HG03066 (cell line): ENCODE results near the gene PTPN1.
"Not testable (repeated sequence)": the region's sequence is repeated elsewhere in the genome, so short reads cannot be mapped to it uniquely, and the experiment has no call there.

Source experiments
- ATAC-seq: cut with Tn5 transposase; IDR thresholded peaks from one replicate; pipeline ENCODE4 v1.9.1; 2021; ENCODE audit warnings: low read depth; ENCODE audit not compliant: unreplicated experiment

The PTPN1 gene

DNA sequence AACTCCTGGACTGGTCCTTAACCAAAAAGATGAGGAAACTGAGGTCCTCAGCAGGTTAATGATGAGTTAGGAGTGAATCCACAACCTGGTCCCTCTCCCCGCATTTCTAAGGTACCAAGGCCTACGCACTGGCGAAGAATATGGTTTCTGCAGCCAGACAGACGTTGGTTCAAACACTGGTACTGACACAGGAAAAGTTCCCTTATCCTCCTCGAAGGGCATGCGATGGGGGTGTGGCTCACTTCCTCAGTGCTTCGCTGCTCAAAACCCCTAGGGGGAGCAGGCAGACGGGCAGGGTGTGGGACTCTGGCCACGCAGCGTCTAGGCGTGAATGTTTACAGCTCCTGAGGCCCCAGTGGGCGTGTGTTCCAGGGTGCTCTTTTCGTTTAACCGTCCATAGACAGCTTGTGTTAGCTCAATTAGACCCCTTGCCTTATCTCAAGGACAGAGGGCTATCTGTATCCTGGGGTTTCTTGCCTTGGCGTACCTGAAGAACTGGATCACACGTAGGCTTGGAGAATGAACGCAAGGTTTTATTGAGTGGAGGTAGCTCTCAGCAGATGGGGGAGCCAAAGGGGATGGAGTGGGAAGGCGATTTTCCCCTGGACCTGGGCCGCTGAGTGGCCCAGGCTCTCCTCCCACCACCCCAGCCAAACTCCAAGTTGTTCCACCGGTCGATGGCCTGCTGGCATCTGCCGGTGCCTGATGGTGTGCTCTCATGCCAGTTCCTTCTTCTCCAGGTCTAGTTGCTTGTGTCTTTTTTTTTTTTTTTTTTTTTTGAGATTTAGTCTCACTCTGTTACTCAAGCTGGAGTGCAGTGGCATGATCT, 31.8 kb upstream of the PTPN1 start:
- ATAC-seq: peak; percentile 72

DNA sequence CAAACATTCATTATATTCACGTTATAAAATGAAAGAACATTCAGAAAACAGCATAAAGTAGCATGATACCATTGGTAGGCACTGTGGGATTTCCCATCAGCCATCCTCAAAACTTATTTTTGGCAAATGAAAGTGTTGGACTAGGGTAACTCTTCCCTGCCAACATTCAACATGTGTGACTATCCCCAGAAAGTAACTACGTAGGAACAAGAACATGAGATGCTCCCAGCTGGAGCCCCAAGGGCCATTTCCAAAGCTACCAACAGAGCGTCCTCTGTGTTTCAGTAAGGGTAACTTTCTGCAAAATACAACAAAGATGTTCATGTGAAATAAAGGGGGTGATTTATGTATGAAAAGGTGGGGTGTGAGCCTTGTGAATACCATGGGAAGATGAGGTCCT, 28.4 kb upstream of the PTPN1 start:
- ATAC-seq: no peak

- ATAC-seq: no peak
Observed at GRCh38 chr20:50482396-50482981, 27.7 kb upstream of the PTPN1 start.

GRCh38 chr20:50484271-50484976, 25.8 kb upstream of the PTPN1 start:
- no peak for ATAC-seq

- ATAC-seq: no peak
Observed at GRCh38 chr20:50487397-50487796, 22.8 kb upstream of the PTPN1 start.

DNA sequence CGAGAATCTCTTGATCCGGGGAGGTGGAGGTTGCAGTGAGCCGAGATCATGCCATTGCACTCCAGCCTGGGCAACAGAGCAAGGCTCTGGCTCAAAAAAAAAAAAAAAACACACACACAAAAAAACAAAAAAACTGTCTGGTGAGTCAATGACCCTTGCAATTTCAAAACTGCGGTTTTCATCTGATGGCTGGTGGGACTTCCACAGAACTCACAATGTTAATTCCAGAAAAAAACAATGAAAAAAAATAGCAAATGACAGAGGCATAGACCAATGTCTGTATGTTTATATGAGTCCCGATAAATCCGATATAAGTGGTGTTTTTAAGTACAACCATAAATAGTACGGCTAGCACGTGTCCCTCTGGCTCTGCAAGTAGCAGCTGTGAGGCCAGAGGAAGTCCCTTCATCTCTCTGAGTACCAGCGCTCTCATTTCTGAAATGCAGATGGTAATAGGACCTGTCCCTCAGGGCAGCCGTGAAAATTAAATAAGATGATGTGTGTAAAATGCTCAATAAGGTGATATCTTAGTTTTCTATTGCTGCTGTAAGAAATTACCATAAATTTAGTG, 21.9 kb upstream of the PTPN1 start:
- no peak for ATAC-seq

DNA sequence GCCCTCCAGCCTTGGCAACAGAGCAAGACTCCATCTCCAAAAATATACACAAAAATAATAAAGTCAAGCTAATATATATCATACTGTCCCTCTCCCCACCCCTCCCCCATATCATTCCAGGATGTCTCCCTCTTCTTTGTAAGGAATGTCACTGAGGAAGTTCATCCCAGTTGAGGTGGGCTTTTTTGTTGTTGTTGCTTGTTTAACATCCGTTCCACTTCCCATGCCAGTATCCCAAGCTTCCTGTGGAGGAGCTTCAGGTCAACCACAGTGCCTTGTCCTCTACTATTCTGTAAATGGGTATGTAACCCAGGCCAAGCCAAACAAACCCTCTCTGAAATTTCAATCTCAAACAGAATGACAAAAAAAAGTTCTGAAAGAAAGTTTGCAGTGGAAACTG, 19.0 kb upstream of the PTPN1 start:
- ATAC-seq: no peak

GRCh38 chr20:50491926-50492634, 18.1 kb upstream of the PTPN1 start:
- no peak for ATAC-seq

GRCh38 chr20:50493881-50494253, 16.3 kb upstream of the PTPN1 start:
- no peak for ATAC-seq

DNA sequence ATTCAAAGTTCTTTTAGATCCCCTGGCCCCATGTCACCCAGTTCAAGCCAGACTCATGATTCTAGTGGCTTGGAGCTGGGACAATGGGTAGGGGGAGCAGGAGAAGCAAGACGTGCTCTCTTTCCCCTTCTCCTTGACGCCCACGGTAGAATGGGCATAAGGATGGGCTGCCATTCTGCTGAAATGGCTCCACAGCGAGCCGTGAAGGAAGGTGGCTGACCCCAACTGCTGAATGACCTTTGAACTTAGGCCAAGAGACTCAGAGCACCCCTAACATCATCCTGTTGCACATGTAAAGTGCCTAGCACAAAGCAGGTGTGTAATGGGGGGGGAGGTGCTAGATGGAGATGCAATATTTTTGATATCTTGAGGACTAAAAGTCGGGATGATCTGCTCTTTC, 15.8 kb upstream of the PTPN1 start:
- ATAC-seq: no peak

- no peak for ATAC-seq
Observed at GRCh38 chr20:50496773-50497385, 13.3 kb upstream of the PTPN1 start.

DNA sequence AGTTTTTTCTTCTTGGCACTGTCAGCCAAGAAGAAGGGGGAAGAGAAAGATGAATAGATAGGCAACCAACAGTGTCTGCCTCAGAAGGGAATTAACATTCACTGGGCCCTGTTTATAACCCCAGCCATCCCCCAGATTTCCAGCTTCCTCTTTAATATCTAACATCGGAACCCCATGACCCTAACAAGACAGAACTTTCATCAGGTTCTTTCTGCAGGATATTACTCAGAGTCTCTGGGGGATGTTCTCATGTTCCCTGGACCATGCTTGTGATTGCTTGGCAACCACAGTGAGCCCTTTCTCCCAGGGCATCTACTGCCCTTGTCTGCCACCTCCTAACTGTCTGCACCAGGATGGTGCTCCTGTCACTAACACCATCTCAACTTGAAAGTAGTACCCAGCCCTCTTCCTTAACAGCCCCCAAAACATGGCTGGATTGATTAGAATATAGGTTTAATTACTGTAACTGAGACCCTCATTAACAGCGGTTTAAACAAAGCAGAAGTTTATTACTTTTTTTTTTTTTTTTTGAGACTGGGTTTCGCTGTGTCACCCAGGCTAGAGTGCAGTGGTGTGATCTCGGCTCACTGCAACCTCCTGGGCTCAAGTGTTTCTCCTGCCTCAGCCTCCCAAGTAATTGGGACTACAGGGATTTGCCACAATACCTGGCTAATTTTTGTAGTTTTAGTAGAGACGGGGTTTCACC, 12.0 kb upstream of the PTPN1 start:
- no peak for ATAC-seq

- ATAC-seq: no peak
Observed at GRCh38 chr20:50499938-50500337, 10.2 kb upstream of the PTPN1 start.

GRCh38 chr20:50501972-50502745, 8.0 kb upstream of the PTPN1 start:
- ATAC-seq: no peak

DNA sequence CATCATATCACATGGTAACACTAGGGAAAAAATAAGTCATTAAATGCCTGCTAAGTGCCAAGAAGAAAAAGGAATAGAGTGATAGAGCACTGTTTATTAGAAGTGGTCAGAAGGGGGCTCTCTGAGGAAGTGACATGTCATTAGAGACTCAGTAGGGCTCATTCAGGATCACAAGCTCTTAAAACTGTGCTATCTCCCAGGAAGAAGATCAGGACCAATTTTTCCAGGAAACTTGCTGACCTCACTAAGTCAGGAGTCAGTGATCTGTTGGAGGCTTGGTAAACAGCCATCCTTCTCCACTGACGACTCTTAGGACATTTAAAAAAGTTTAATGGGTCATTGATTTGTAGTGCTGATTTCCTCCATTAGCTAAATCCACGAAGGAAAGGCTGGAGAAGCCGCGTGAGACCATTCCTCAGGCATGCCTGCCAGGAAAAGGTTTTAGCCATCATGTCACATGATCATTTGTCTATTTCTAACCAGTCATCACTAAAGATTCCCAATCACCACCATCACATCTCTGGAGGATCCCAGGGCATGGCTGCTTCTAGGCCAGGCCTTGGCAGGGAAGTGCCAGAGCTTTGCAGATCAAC, 5.9 kb upstream of the PTPN1 start:
- ATAC-seq: no peak

GRCh38 chr20:50506270-50506579, 4.0 kb upstream of the PTPN1 start:
- no peak for ATAC-seq

DNA sequence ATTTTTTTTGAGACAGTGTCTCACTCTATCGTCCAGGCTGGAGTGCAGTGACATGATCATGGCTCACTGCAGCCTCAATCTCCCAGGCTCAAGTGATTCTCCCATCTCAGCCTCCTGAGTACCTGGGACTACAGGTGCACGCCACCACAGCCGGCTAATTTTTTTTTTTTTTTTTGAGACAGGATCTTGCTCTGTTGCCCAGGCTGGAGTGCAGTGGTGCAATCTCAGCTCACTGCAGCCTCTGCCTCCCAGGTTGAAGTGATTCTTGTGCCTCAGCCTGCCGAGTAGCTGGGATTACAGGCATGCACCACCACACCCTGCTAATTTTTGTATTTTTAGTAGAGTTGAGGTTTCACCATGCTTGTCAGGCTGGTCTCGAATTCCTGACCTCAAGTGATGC, 2.4 kb upstream of the PTPN1 start:
- not testable (repeated sequence) for ATAC-seq

DNA sequence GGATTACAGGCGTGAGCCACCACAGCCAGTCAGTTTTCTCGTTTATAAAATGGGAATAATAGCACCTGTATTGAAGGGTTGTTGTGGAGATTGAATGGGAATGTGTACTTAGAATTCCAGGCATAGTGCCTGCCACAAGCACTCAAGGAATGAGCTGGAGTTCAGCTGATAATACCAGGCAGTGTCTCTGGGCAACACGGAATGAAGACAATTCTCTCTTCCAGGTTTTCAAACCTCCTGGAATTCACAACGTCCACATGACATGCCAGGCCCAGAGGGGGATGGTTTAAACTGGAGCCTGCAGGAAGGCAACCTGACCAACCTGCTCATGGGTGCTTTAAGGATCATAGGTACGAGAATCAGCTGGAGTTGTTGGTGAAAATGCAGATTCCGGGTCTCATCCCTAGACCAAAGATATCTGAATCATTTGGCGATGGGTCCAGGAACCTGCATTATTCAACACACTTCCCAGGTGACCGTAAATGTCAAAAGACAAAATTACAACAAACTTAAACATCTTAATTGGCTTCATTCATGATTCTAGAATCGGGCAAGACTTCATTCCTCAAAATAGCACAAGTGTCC, 1.9 kb upstream of the PTPN1 start:
- no peak for ATAC-seq
